Sciatic nerve (tissue), 2 donors: ENCODE measurements around the gene LMO7. TPM values are rescaled to one million over a fixed set of nuclear protein-coding genes. Genes with fewer than 3 reads are reported as not detected.
A peak's percentile ranks its signal among the peaks of the same experiment; 100 is the strongest.
"Not testable (repeated sequence)": the region's sequence is repeated elsewhere in the genome, so short reads cannot be mapped to it uniquely, and the experiment has no call there.

Source experiments
- ATAC-seq: fragments of 200-7000 bp; cut with Tn5 transposase; one replicate; pipeline ENCODE4 v1.9.1; 2020; ENCODE audit warnings: mild to moderate bottlenecking, moderate library complexity
- DNase-seq: peaks from one replicate; pipeline ENCODE4 v3.0.0-alpha.2; 2020; ENCODE audit warnings: low spot score
- intact Hi-C: fragments of 100-400 bp; cut with DNase I; formaldehyde crosslinking; loops from one replicate; pipeline ENCODE4 v1.14.2; 2022
- total RNA-seq: library from RNA; stranded (reverse); fragmentation: NEBNext Ultra II Directional; extraction: Animal tissue kit (Norgen Biotek cat#: 25700); gene quantifications from one replicate; pipeline ENCODE4 v1.2.1, GENCODE V29; 2021
- donor health status: DM: no; HTN: no; CAD: no.
- donor health status: DM: no; HTN: no; CAD: no.

LMO7 gene
- total RNA-seq, 1 donor from 2014 or later = 249 TPM

DNA sequence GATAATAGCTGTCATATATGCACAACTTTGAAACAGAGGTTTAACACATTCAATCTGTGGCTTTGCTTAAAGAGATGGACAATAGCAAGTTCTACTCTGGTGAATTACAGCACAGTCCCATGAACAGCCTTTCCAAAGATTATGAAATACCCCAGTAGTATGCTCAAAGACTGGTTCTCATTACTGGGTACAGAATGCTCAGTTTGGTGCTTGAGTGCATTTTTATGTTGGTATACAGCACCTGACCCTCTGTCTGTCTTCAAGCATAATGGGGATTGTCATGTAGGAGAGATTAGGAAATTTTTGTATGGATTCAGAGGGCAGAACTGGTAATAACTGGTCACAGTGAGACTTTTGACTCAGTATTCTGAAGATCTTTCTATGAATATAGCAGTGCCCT, 7.6 kb downstream of the LMO7 start:
- intact Hi-C loops = no loop called here
- ATAC-seq = no peak
- no peak for DNase-seq

- no peak for ATAC-seq
- DNase-seq = no peak
- intact Hi-C loops = no loop called here
Observed at GRCh38 chr13:75645141-75645540, 9.0 kb downstream of the LMO7 start.

GRCh38 chr13:75647126-75647784, 11.1 kb downstream of the LMO7 start:
- DNase-seq (no peak), ATAC-seq (no peak)
- intact Hi-C loops = no loop called here

GRCh38 chr13:75648446-75648845, 12.3 kb downstream of the LMO7 start:
- ATAC-seq (no peak), DNase-seq (no peak)
- intact Hi-C loops = no loop called here

DNA sequence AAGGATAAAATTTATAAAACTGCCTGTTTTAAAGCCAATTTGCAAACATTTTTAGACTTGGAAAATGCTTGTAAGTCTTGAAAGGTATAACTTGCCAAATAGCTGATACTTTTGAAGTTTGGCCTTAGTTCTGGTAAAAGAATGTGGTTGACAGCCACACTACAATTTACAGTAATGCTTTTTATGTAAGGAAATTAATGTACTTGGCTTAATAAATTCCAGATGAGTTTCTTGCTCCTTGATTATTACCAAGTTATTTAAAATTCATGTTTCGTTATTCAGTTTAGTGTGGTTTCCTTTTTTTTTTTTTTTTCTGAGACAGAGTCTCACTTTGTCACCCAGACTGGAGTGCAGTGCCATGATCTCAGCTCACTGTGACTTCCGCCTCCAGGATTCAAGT, 14.9 kb downstream of the LMO7 start:
- DNase-seq = no peak
- intact Hi-C loops = no loop called here
- no peak for ATAC-seq

GRCh38 chr13:75652726-75653125, 16.6 kb downstream of the LMO7 start:
- intact Hi-C loops = no loop called here
- DNase-seq (no peak), ATAC-seq (no peak)

GRCh38 chr13:75656425-75656989, 20.4 kb downstream of the LMO7 start:
- DNase-seq (no peak), ATAC-seq (no peak)
- intact Hi-C loops = no loop called here

- no peak for DNase-seq
- intact Hi-C loops = no loop called here
- ATAC-seq = no peak
Observed at GRCh38 chr13:75657111-75657510, 21.0 kb downstream of the LMO7 start.

- intact Hi-C loops = no loop called here
- DNase-seq (no peak), ATAC-seq (no peak)
Observed at GRCh38 chr13:75660694-75661093, 24.6 kb downstream of the LMO7 start.

- intact Hi-C loops = no loop called here
- ATAC-seq (no peak), DNase-seq (no peak)
Observed at GRCh38 chr13:75661443-75661842, 25.3 kb downstream of the LMO7 start.

DNA sequence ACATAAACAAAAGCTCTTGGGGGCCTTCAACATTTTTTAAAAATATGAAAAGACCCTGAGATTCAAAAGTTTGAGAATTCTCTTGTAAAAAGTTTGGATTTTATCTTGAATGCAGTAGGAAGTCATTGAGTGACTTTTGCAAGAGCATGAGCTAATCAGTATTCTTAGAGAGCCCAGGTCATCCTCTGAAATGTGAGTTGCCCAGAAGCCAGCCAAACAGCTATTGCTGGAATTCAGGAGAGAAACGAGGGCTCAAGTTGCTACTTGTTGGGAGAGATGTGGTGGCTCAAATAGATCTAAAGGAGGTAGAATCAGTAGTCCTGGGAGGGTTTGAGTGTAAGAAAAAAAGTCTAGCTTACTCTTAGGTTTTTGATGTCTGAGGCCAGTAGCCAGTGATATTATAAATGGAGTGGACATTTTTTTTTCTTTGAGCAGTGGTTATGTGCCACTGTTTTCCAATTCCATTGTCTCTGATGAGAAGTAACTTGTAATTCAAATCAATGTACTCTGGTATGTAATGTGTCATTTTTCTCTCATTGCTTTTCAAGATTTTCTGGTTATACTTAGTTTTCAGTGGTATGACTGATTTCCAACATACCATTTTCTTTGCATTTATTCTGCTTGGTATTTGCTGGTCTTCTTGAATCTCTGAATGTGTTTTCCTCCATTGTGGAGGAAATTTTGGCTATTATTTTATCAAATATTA, 30.7 kb downstream of the LMO7 start:
- ATAC-seq = no peak
- intact Hi-C loops = no loop called here

DNA sequence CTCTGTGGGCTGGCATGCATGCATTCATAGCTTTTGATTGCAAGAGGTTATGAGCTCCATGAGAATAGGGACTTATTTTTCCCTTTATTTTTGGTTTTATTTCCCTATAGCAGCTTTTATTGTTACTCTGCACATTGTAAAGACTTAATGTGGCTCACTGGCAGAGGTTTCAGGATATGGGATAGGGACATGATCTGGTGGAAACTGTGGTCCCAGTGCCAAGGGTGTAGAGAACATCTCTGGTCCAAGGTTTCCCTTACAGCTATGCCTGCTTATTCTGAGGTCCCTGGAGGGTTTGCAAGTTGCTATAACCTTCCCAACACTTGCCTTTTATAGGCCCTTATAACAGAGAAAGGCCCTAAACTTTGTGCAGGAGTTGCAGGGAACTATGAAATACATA, 33.6 kb downstream of the LMO7 start:
- intact Hi-C loops = no loop called here
- ATAC-seq = no peak

More for the DNA sequence above, 30.7 kb downstream of the LMO7 start:
- DNase-seq = no peak

DNA sequence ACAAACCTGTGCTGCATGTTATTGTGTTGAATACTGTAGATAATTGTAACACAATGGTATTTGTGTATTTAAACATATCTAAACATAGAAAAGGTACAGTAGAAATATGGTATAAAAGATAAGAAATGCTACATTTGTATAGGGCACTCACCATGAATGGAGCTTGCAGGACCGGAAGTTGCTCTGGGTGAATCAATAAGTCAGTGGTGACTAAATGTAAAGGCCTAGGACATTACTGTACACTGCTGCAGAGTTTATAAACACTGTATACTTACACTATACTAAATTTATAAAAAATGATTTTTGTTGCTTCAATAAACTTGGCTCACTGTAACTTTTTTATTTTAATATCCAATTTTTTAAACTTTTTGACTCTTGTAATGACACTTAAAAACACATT, 34.4 kb downstream of the LMO7 start:
- no peak for DNase-seq
- ATAC-seq = no peak
- intact Hi-C loops = no loop called here

More for the DNA sequence above, 33.6 kb downstream of the LMO7 start:
- no peak for DNase-seq

DNA sequence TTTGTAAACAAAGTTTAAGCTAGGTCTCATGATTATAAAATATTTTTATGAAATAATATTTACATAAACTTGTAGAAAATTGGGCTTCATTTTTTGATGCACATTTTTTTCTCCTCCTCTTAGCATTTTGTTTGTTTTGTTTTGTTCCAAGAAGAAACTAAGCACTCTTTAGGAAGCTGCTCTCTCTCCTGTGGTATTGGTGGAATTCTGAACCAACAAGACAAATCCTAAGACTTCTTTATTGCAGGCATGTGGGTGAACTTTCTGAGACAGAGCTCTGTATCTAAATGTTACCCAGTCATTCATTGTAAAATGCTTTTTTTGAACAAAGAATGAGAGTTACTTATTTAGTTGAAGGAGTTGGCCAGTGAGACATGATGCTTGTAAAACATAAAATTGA, 39.3 kb downstream of the LMO7 start:
- intact Hi-C loops = no loop called here
- DNase-seq = no peak
- peak; percentile 49 for ATAC-seq

GRCh38 chr13:75679459-75679858, 43.3 kb downstream of the LMO7 start:
- intact Hi-C loops = no loop called here
- DNase-seq (no peak), ATAC-seq (no peak)

GRCh38 chr13:75680251-75680650, 44.1 kb downstream of the LMO7 start:
- ATAC-seq, DNase-seq, intact Hi-C loops: not testable (repeated sequence)

DNA sequence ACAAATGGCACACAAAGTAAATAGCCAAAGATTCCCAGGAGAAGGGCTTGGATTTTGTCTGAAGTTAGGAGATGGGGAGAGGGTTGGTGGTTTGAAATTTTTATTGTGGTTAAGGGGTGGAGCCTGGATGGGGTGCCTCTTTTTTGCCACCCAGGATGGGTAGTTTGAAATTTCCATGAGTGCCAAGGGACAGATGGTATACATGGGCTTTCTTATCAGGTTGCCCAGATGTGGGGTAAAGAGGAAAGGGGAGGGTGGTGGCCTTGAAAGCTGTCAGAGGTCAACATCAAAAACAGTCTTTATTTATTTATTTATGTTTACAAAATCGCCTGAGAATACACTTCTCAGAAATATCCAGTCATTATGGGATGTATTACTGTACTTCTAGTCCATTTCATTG, 46.2 kb downstream of the LMO7 start:
- intact Hi-C loops = no loop called here
- no peak for ATAC-seq
- DNase-seq = no peak

DNA sequence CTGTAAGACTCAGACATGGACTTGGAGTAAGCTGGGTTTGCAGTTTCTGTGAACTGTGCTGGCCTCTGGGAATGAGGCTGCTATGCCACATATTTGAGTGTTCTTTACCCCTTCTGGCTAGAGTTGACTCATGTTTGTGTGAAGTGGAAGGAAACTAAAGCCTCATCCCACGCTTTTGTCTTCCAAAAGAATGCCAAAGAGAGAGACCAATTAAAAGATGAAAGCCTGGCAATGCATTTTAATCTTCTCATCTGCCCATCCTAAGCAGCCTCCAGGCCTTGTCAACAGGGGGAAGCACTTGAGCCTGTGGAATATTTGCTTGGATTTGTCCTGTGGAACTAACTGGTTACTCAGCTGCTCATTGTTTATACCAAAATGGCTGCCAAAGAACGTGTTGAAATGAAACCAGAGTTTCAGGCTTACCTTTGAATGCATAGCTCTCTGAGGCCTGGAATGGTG, 49.1 kb downstream of the LMO7 start:
- no peak for ATAC-seq

GRCh38 chr13:75687150-75687763, 51.1 kb downstream of the LMO7 start:
- intact Hi-C loops = no loop called here
- DNase-seq = no peak
- ATAC-seq = peak; percentile 75

More for the DNA sequence above, 49.1 kb downstream of the LMO7 start:
- intact Hi-C loops = no loop called here
- no peak for DNase-seq

DNA sequence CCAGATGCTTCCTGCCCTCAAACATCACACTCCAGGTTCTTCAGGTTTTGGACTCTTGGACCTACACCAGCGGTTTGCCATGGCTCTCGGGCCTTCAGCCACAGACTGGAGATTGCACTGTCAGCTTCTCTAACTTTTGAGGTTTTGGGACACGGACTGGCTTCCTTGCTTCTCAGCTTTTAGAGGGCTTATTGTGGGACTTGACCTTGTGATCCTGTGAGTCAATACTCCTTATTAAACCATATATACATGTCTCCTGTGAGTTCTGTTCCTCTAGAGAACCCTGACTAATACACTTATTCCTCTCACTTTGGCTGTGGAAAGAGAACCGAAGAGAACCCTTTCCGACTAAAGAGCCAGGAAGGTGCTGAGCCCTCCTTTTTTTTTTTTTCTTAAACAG, 53.6 kb downstream of the LMO7 start:
- DNase-seq (no peak), ATAC-seq (no peak)
- intact Hi-C loops = loop anchor here (10.0 kb wide), 1 partner anchor 1215 kb away; no protein-coding TSS in a partner anchor
